Nephron (organoid): Measurements from ENCODE around the gene DEAF1.

Source experiments
- H3K27ac Mint-ChIP-seq, 3 experiments: 2 replicates each; pipeline ENCODE4 v1.8.0; 2020; ENCODE audit warnings: mixed read lengths in 3 of 3, mild to moderate bottlenecking in 2 of 3, moderate library complexity in 1 of 3
- H3K27me3 Mint-ChIP-seq: 2 replicates; pipeline ENCODE4 v1.8.0; 2021; ENCODE audit warnings: low read depth, mild to moderate bottlenecking, moderate library complexity, mixed read lengths
- H3K36me3 Mint-ChIP-seq: 2 replicates; pipeline ENCODE4 v1.8.0; 2020; ENCODE audit warnings: low read depth, mixed read lengths
- H3K4me1 Mint-ChIP-seq: 2 replicates; pipeline ENCODE4 v1.8.0; 2020; ENCODE audit warnings: mixed read lengths
- H3K4me3 Mint-ChIP-seq, 3 experiments: 2 replicates each; pipeline ENCODE4 v1.8.0; 2020; ENCODE audit warnings: mild to moderate bottlenecking in 3 of 3, mixed read lengths in 3 of 3, moderate library complexity in 2 of 3
- H3K9me3 Mint-ChIP-seq: 2 replicates; pipeline ENCODE4 v1.8.0; 2020; ENCODE audit warnings: mixed read lengths
- CTCF ChIP-seq, 3 experiments: fragments of 200-600 bp; sonication (generic); IDR thresholded peaks; one replicate each; pipeline ENCODE4 v1.5.0; 2021; ENCODE audit warnings: antibody characterized with exemption in 3 of 3; ENCODE audit not compliant: unreplicated experiment in 3 of 3

DEAF1 gene

GRCh38 chr11:733072-733471 lies 38.0 kb upstream of the DEAF1 start:
- no peak for TF ChIP-seq CTCF (IDR thresholded peaks at IDR 0.05; ENCODE audit: unreplicated experiment in 3 of 3)
- no peak overlapping the region for H3K27ac Mint-ChIP-seq
- H3K36me3 Mint-ChIP-seq = no peaks in the 10 kb centered on the region
- H3K9me3 Mint-ChIP-seq = peaks cover 7% of the 10 kb centered on the region
- peaks cover 20% of the 10 kb centered on the region for H3K27me3 Mint-ChIP-seq
- H3K4me3 Mint-ChIP-seq = no peak overlapping the region
- H3K4me1 Mint-ChIP-seq = peaks cover 4% of the 10 kb centered on the region

DNA sequence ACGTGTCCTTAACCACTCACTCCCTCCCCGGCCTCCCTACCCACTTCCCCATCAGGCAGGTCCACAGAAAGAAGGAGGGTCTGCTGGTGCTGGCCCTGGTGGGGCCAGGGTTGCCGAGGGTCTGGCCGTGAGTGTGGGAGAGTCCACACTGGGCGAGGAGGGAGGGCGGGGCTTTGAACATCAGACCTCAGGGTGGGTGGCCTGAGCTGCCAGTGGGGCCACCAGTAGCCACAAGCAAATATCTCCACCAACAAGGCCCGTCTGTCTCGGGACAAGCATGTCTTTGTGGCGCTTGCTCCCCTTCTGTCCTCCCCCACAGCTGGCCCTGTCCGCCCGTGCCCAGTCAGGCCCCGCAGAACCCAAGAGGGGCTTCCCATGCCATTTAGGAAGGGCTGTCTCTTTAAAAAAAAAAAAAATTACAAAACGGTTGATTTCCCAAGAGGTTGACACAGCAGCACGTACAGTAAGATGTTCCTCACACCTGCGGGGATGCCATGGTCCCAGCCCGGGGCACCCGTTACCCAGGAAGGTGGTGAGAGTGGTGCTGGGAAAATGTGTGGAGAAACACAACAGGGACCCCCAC lies 34.6 kb upstream of the DEAF1 start:
- H3K27me3 Mint-ChIP-seq = peaks cover 20% of the 10 kb centered on the region

GRCh38 chr11:728901-729491 lies 34.0 kb upstream of the DEAF1 start:
- H3K4me3 Mint-ChIP-seq = no peak overlapping the region
- H3K27me3 Mint-ChIP-seq = peaks cover 22% of the 10 kb centered on the region
- no peaks in the 10 kb centered on the region for H3K36me3 Mint-ChIP-seq
- TF ChIP-seq CTCF (IDR thresholded peaks at IDR 0.05; ENCODE audit: unreplicated experiment in 3 of 3) = no peak
- no peaks in the 10 kb centered on the region for H3K9me3 Mint-ChIP-seq
- peaks cover 4% of the 10 kb centered on the region for H3K4me1 Mint-ChIP-seq
- no peak overlapping the region for H3K27ac Mint-ChIP-seq

More for the DNA sequence above, 34.6 kb upstream of the DEAF1 start:
- H3K36me3 Mint-ChIP-seq = no peaks in the 10 kb centered on the region
- H3K4me1 Mint-ChIP-seq = peaks cover 4% of the 10 kb centered on the region
- no peak for TF ChIP-seq CTCF (IDR thresholded peaks at IDR 0.05; ENCODE audit: unreplicated experiment in 3 of 3)
- H3K27ac Mint-ChIP-seq = no peak overlapping the region
- no peak overlapping the region for H3K4me3 Mint-ChIP-seq
- H3K9me3 Mint-ChIP-seq = peaks cover 4% of the 10 kb centered on the region

GRCh38 chr11:727859-728748 lies 33.1 kb upstream of the DEAF1 start:
- peaks cover 4% of the 10 kb centered on the region for H3K4me1 Mint-ChIP-seq
- peak; percentile 95 to 97 (median 96) for TF ChIP-seq CTCF (IDR thresholded peaks at IDR 0.05; ENCODE audit: unreplicated experiment in 3 of 3)
- H3K27me3 Mint-ChIP-seq = peaks cover 30% of the 10 kb centered on the region
- no peaks in the 10 kb centered on the region for H3K9me3 Mint-ChIP-seq
- no peak overlapping the region for H3K27ac Mint-ChIP-seq
- no peak overlapping the region for H3K4me3 Mint-ChIP-seq
- peaks cover 5% of the 10 kb centered on the region for H3K36me3 Mint-ChIP-seq

DNA sequence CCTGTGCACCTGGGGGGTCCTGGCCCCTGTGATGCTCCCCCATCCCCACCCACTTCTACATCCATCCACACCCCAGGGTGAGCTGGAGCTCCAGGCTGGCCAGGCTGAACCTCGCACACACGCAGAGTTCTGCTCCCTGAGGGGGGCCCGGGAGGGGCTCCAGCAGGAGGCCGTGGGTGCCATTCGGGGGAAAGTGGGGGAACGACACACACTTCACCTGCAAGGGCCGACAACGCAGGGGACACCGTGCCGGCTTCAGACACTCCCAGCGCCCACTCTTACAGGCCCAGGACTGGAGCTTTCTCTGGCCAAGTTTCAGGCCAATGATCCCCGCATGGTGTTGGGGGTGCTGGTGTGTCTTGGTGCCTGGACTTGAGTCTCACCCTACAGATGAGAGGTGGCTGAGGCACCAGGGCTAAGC lies 32.3 kb upstream of the DEAF1 start:
- Mint-ChIP-seq H3K4me3 (no peak overlapping the region), H3K27me3 (peaks cover 32% of the 10 kb centered on the region), H3K9me3 (no peaks in the 10 kb centered on the region), H3K4me1 (peaks cover 4% of the 10 kb centered on the region), H3K27ac (no peak overlapping the region), H3K36me3 (peaks cover 6% of the 10 kb centered on the region)
- no peak for TF ChIP-seq CTCF (IDR thresholded peaks at IDR 0.05; ENCODE audit: unreplicated experiment in 3 of 3)
